HCT116 (cell line): ENCODE results near the gene IP6K3. TPM values are rescaled to one million over a fixed set of nuclear protein-coding genes. Genes with fewer than 3 reads are reported as not detected.

Experiments
- ATAC-seq: fragments of 200-7000 bp; cut with Tn5 transposase; 2 replicates; pipeline ENCODE4 v1.9.1; 2020; ENCODE audit warnings: mild to moderate bottlenecking, moderate library complexity
- BruUV-seq: library from RNA; stranded (reverse); fragments of 400-500 nt; replicated peaks from 2 replicates; lab custom pipeline; 2021; lab: Mats Ljungman, UMichigan
- CTCF ChIA-PET: fragments of 300-600 bp; sonication (Branson Sonifier 250); formaldehyde crosslinking; loops from one replicate; lab custom pipeline; 2021; ENCODE audit warnings: antibody characterized with exemption; lab: Charles Lee
- POLR2A ChIA-PET: fragments of 300-600, 350-600 bp; sonication (Branson Sonifier 250); formaldehyde crosslinking; loops from one replicate; lab custom pipeline; 2021; ENCODE audit warnings: antibody characterized with exemption; lab: Charles Lee
- RAD21 ChIA-PET, 2 experiments: fragments of 300-600 bp; sonication (Branson Sonifier 250); formaldehyde crosslinking; loops; one replicate each; lab custom pipeline; 2023; ENCODE audit warnings: low total read pairs in 2 of 2; ENCODE audit not compliant: uncharacterized antibody in 2 of 2, unreplicated experiment in 2 of 2, low non-redundant PET in 1 of 2; lab: Charles Lee
- DNase-seq: peaks from one replicate; pipeline ENCODE4 v3.0.0-alpha.2; 2010; ENCODE audit warnings: low read depth, low spot score
- H2AFZ ChIP-seq: fragments of 200-600 bp; shearing (Covaris generic), sonication (generic); 2 replicates; pipeline ENCODE4 v1.6.1; 2017; ENCODE audit warnings: low read depth, mixed run types, mixed read lengths, antibody characterized with exemption, low read length; ENCODE audit not compliant: poor library complexity, severe bottlenecking
- H3K27ac ChIP-seq: 2 replicates; pipeline ENCODE4 v1.5.1; 2012; ENCODE audit warnings: low read depth, low read length
- H3K27me3 ChIP-seq: fragments of 200-600 bp; sonication (generic); 2 replicates; pipeline ENCODE4 v1.6.1; 2016; ENCODE audit warnings: mixed run types, low read length, mixed read lengths; ENCODE audit not compliant: insufficient read depth
- H3K36me3 ChIP-seq, 2 experiments: fragments of 200-500 bp in 1 of 2; fragments of 200-600 bp in 1 of 2; sonication (Bioruptor generic) in 1 of 2; sonication (generic) in 1 of 2; 2 replicates each; pipeline versions ENCODE4 v1.5.1 to v1.6.1; 2014 to 2016; ENCODE audit warnings: low read length in 2 of 2, inconsistent platforms in 1 of 2, mixed read lengths in 1 of 2, mixed run types in 1 of 2; ENCODE audit not compliant: insufficient read depth in 2 of 2, control insufficient read depth in 1 of 2
- H3K4me1 ChIP-seq, 2 experiments: fragments of 200-600 bp in 1 of 2; sonication (generic) in 1 of 2; 2 replicates each; pipeline versions ENCODE4 v1.5.1 to v1.6.1; 2012 to 2017; ENCODE audit warnings: low read length in 2 of 2, inconsistent platforms in 1 of 2, mild to moderate bottlenecking in 1 of 2, mixed read lengths in 1 of 2, mixed run types in 1 of 2, moderate library complexity in 1 of 2; ENCODE audit not compliant: insufficient read depth in 2 of 2, control insufficient read depth in 1 of 2
- H3K4me2 ChIP-seq: fragments of 200-600 bp; sonication (generic); 2 replicates; pipeline ENCODE4 v1.6.1; 2017; ENCODE audit warnings: mixed run types, low read length, mixed read lengths
- H3K4me3 ChIP-seq, 2 experiments: fragments of 200-600 bp in 1 of 2; sonication (generic) in 1 of 2; replicated peaks in 1 of 2; 2 replicates each; pipeline ENCODE4 v1.5.1; 2011 to 2016; ENCODE audit warnings: low read length in 2 of 2, control low read depth in 1 of 2, low read depth in 1 of 2, mild to moderate bottlenecking in 1 of 2, mixed read lengths in 1 of 2, mixed run types in 1 of 2
- H3K79me2 ChIP-seq: fragments of 200-600 bp; sonication (generic); 2 replicates; pipeline ENCODE4 v1.6.1; 2017; ENCODE audit warnings: mild to moderate bottlenecking, mixed run types, low read length, moderate library complexity, mixed read lengths; ENCODE audit not compliant: insufficient read depth
- H3K9ac ChIP-seq: fragments of 200-600 bp; sonication (generic); 2 replicates; pipeline ENCODE4 v1.6.1; 2016; ENCODE audit warnings: low read length, mixed read lengths
- H3K9me2 ChIP-seq: fragments of 200-600 bp; sonication (generic), shearing (Covaris generic); 2 replicates; pipeline ENCODE4 v1.6.1; 2017; ENCODE audit warnings: mixed run types, mild to moderate bottlenecking, moderate library complexity; ENCODE audit not compliant: insufficient read depth
- H3K9me3 ChIP-seq, 2 experiments: fragments of 200-500 bp in 1 of 2; fragments of 200-600 bp in 1 of 2; sonication (Bioruptor generic) in 1 of 2; sonication (generic) in 1 of 2; 2 replicates each; pipeline ENCODE4 v1.6.1; 2014 to 2017; ENCODE audit warnings: low read length in 2 of 2, mixed read lengths in 2 of 2, inconsistent platforms in 1 of 2, low read depth in 1 of 2, mild to moderate bottlenecking in 1 of 2, mixed run types in 1 of 2, moderate library complexity in 1 of 2; ENCODE audit not compliant: control insufficient read depth in 1 of 2, insufficient read depth in 1 of 2
- H4K20me1 ChIP-seq: fragments of 200-600 bp; sonication (generic), shearing (Covaris generic); 2 replicates; pipeline ENCODE4 v1.6.1; 2017; ENCODE audit warnings: mixed run types, mild to moderate bottlenecking, moderate library complexity; ENCODE audit not compliant: insufficient read depth
- POLR2AphosphoS5 ChIP-seq: IDR thresholded peaks from 2 replicates; pipeline ENCODE4 v1.6.1; 2011; ENCODE audit warnings: mild to moderate bottlenecking, low read depth, low read length, moderate library complexity
- intact Hi-C: fragments of 100-400 bp; cut with micrococcal nuclease; formaldehyde crosslinking; loops from 2 replicates; pipeline ENCODE4 v1.10.0; 2022
- total RNA-seq: library from RNA; stranded (reverse); gene quantifications from one replicate; pipeline ENCODE4 v1.2.1, GENCODE V29; 2021; ENCODE audit not compliant: unreplicated experiment
- TF ChIP-seq, protein P1 (sequence below): IDR thresholded peaks from 2 replicates; pipeline ENCODE4 v1.6.1; 2012; ENCODE audit warnings: low read depth
- TF ChIP-seq, protein P2 (sequence below): IDR thresholded peaks from 2 replicates; pipeline ENCODE4 v1.6.1; 2012

Gene IP6K3
- total RNA-seq, 1 experiment from 2014 or later, result not detected

DNA sequence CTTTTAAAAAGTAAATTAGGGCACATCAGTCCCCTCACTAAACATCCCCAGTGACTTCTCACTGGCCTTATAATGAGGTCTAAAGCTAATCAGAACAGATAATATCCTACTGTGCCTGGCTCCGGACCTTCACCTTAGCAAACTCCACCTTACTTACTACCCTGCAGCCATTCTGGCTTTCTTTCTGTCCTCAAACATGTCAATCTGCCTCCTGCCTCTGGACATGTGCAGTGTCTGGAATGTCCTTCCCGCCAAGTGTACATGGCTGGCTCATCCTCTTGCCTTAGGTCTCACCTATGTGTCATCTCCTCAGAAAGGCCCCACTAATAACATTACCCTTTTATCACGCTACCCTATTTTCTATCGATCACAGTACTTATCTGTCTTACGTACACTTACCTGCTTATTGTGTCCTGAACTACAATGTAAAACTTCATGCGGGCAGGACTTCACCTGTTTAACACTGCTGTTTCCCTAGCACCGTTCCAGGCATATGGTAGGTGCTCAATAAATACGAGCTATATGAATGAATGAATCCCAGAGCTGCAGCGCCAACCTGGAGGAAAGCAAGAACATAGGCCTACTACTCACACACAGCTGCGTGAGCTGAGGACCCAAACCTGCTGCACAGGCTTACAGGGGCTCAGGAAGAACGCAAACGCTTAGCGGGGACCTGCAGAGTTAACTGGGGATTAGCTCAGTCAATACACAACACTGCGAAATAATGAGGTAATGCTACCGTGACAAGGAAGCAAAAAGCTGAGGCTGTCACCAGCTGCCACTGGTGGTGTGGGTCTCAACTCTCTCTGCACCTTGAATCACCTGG, 36.2 kb downstream of the IP6K3 start:
- H4K20me1 ChIP-seq, result no peaks in the 10 kb centered on the region
- peak overlapping the region; percentile 93 for H3K27ac ChIP-seq
- no peak for DNase-seq
- peaks cover 39% of the 10 kb centered on the region for H3K79me2 ChIP-seq
- RAD21 ChIA-PET, result interaction anchor here in 1 of 2 experiments (0.6 kb wide), 1 partner anchor 175 kb away, joined by 4 read pairs; no protein-coding TSS in a partner anchor
- H3K9ac ChIP-seq, result peak overlapping the region; percentile 92
- TF ChIP-seq, protein P1, sequence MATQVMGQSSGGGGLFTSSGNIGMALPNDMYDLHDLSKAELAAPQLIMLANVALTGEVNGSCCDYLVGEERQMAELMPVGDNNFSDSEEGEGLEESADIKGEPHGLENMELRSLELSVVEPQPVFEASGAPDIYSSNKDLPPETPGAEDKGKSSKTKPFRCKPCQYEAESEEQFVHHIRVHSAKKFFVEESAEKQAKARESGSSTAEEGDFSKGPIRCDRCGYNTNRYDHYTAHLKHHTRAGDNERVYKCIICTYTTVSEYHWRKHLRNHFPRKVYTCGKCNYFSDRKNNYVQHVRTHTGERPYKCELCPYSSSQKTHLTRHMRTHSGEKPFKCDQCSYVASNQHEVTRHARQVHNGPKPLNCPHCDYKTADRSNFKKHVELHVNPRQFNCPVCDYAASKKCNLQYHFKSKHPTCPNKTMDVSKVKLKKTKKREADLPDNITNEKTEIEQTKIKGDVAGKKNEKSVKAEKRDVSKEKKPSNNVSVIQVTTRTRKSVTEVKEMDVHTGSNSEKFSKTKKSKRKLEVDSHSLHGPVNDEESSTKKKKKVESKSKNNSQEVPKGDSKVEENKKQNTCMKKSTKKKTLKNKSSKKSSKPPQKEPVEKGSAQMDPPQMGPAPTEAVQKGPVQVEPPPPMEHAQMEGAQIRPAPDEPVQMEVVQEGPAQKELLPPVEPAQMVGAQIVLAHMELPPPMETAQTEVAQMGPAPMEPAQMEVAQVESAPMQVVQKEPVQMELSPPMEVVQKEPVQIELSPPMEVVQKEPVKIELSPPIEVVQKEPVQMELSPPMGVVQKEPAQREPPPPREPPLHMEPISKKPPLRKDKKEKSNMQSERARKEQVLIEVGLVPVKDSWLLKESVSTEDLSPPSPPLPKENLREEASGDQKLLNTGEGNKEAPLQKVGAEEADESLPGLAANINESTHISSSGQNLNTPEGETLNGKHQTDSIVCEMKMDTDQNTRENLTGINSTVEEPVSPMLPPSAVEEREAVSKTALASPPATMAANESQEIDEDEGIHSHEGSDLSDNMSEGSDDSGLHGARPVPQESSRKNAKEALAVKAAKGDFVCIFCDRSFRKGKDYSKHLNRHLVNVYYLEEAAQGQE, result no peak
- peak; percentile 12; the same call in 1 of the 2 replicates for TF ChIP-seq POLR2AphosphoS5
- TF ChIP-seq, protein P2, sequence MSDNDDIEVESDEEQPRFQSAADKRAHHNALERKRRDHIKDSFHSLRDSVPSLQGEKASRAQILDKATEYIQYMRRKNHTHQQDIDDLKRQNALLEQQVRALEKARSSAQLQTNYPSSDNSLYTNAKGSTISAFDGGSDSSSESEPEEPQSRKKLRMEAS, result peak; percentile 52; the same call in 1 of the 2 replicates
- H3K4me1 ChIP-seq, result peaks cover 11 to 27% of the 10 kb centered on the region in 2 experiments; a peak in 3 of 4 replicates
- BruUV-seq, result no TSS peak
- H3K9me3 ChIP-seq, result no peaks in the 10 kb centered on the region
- H3K36me3 ChIP-seq, result peaks cover 2 to 29% of the 10 kb centered on the region in 2 experiments; a peak in 3 of 4 replicates
- peak; percentile 2; the same call in 1 of the 2 replicates for ATAC-seq
- peak overlapping the region; percentile 69 to 80 for H3K4me3 ChIP-seq
- POLR2A ChIA-PET, result interaction anchor here (1.2 to 1.5 kb wide), 4 partner anchors 8 to 120 kb away, joined by 3 to 5 read pairs (median 4); no protein-coding TSS in a partner anchor
- H3K27me3 ChIP-seq, result no peaks in the 10 kb centered on the region
- CTCF ChIA-PET, result interaction anchor here (1.0 to 1.8 kb wide), 6 partner anchors 9 to 598 kb away, joined by 3 to 12 read pairs (median 5); partner anchors contain the start of gene BAK1
- peak overlapping the region; percentile 98 for H3K4me2 ChIP-seq
- no peaks in the 10 kb centered on the region for H3K9me2 ChIP-seq
- no peak overlapping the region for H2AFZ ChIP-seq
- intact Hi-C loops, result no loop called here
